Measurements from ENCODE around the gene FTO.
A peak's percentile ranks its signal among the peaks of the same experiment; 100 is the strongest.
"Not testable (repeated sequence)": the region's sequence is repeated elsewhere in the genome, so short reads cannot be mapped to it uniquely, and the experiment has no call there.

FTO gene

GRCh38 chr16:53827741-53828140, 123.8 kb downstream of the FTO start:
- no peak for DNase-seq (ENCODE audit: low spot score)

DNA sequence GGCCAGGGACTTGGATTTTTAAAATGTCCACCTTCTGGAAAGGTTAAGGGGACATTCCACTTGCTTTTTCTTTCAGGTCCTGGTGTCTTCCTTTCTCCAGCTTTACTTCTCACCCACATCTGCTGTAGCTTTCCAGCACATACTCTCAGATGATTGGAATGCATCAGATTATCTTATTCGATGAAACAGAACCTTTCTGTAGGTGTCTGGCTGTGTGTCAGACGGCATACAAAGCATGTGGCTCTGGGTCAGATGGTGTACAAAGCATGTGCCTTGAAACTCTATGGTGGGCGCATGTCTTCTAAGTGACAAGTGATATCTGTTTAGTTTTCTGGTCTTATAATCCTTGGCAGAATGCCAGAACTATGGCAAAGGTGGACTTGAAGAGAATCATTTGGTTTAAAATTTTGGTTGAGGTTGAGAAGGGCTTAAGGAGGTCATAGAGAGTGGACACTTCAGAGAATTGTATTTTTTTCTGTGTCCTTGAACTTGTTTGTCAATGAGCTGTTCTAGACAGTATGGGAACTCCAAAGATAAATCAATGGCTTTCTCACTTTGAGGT, 125.3 kb downstream of the FTO start:
- DNase-seq (ENCODE audit: low spot score), result peak; percentile 71

DNA sequence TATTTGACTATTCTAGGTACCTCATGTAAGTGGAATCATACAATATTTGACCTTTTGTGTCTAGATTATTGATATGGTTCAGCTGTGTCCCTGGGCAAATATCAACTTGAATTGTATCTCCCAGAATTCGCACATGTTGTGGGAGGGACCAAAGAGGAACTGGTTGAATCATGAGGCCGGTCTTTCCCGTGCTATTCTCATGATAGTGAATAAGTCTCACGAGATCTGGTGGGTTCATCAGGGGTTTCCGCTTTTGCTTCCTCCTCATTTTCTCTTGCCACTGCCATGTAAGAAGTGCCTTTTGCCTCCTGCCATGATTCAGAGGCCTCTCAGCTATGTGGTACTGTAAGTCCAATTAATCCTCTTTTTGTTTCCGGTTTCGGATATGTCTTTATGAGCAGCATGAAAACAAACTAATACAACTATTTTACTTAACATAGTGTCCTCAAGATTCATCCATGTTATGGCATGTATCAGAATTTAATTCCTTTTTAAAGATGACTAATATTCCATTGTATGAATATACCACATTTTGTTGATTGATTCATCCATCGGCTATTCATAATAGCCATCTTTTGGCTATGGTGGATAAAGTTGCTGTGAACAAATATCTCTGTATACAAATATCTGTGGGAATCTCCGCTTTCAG, 129.1 kb downstream of the FTO start:
- no peak for DNase-seq (ENCODE audit: low spot score)

DNA sequence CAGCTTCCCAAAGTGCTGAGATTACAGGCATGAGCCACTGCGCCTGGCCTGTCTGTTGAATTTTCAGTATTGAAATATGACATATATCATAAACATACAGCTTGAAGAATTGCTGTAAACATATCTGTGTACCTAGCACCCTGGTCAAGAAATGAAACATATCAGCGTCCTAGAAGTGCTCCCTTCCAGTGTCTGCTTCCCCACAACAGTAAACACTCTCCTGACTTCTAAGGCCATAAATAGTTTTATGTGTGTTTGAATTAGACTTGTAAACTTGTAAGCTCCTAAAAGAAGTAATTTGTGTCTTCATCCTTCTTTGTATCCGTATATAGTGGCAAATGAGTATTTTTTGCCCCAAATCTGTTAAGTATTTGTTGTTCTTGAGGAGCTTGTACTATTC, 132.2 kb downstream of the FTO start:
- DNase-seq (ENCODE audit: low spot score), result no peak

- no peak for DNase-seq (ENCODE audit: low spot score)
These were observed 132.7 kb downstream of the FTO start for GRCh38 chr16:53836680-53837079.

- no peak for DNase-seq (ENCODE audit: low spot score)
These were observed 133.5 kb downstream of the FTO start for GRCh38 chr16:53837426-53837825.

- no peak for DNase-seq (ENCODE audit: low spot score)
These were observed 135.2 kb downstream of the FTO start for GRCh38 chr16:53839150-53839549.

- DNase-seq (ENCODE audit: low spot score), result peak; percentile 25
These were observed 136.5 kb downstream of the FTO start for GRCh38 chr16:53840456-53840855.

- DNase-seq (ENCODE audit: low spot score), result no peak
These were observed 137.9 kb downstream of the FTO start for GRCh38 chr16:53841884-53842283.

- DNase-seq (ENCODE audit: low spot score), result no peak
These were observed 139.1 kb downstream of the FTO start for GRCh38 chr16:53843084-53843483.

GRCh38 chr16:53844804-53845203, 140.8 kb downstream of the FTO start:
- DNase-seq (ENCODE audit: low spot score), result no peak

- not testable (repeated sequence) for DNase-seq (ENCODE audit: low spot score)
These were observed 142.6 kb downstream of the FTO start for GRCh38 chr16:53846549-53846948.

- DNase-seq (ENCODE audit: low spot score), result no peak
These were observed 143.0 kb downstream of the FTO start for GRCh38 chr16:53846971-53847370.

DNA sequence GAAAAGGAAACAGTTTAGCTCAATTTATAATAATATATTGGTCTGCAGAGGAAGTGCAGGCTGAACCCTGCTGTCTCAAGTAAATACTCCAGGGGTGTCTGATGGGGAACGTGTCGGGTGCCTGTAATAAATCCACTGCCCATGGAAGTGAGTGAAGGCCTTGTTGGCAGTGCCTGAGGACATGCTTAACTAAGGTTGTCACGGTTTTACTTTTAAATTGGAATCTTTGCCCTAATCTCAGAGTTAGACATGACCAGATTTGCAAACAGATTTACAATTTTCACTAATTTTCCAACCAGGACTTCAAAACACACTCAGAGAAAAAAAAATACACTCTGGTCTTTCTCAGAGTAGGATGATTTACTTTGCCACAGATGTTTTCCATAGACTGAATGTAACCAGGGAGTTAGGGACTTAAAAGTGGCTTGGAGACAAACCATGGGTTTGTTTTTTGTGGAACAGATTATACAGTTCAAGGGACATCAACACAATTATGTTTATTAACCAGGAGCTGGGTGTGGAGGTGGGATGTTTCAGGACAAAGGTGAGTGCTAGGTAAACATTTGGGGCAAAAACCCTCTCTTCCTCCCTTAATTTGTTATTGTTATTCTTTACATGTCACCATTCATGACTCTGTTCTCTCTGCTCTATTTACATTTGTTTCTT, 144.5 kb downstream of the FTO start:
- no peak for DNase-seq (ENCODE audit: low spot score)

DNA sequence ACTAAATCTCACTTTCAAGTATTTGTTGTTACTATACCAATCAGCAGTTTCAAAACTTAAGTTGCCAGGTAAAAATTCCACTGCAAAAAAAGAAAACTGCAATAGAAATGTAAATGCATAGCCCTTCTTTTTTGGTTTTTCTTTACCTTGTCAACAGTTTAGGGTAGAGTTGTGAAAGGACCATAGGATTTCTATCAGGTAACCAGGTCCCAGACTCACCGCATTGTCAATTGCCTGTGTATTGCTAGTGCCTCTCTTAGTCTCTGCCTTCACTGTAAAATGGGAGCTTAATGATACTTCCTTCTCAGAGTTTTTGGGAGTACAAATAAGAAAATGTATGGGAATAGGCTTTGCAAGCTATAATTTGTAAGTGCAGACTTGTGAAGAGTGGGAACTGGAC, 145.0 kb downstream of the FTO start:
- DNase-seq (ENCODE audit: low spot score), result no peak

GRCh38 chr16:53849585-53849984, 145.6 kb downstream of the FTO start:
- no peak for DNase-seq (ENCODE audit: low spot score)

GRCh38 chr16:53849994-53850393, 146.0 kb downstream of the FTO start:
- no peak for DNase-seq (ENCODE audit: low spot score)

DNA sequence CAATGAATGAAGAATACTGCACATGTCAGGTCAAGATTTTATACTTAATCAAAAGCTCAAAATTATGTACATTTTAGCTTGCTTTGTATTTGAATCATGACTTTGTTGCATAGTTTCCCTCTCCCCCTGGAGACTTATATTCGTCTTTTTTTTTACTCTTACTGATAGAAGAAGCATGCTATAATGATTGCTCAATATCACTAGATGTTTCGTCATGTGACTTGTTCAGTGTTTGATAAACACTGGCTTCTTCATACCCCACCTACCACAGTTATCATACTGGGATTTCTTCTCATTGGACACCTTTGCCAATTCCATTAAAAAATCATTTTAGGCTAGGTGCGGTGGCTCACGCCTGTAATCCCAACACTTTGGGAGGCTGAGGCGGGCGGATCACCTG, 148.7 kb downstream of the FTO start:
- no peak for DNase-seq (ENCODE audit: low spot score)

DNA sequence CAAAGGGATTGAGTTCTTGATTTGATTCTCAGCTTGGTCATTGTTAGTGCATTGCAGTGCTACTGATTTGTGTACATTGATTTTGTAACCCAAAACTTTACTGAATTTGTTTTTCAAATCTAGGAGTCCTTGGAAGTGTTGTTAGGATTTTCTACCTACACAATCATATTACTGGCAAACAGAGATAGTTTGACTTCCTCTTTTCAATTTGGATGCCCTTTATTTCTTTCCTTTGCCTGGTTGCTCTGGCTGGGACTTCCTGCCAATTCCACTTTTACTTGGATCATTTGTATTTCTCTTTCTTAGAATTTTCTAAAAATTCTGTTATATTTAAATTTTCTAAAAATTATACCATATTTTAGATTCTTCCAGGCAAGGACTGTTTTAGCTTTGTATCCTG, 151.1 kb downstream of the FTO start:
- no peak for DNase-seq (ENCODE audit: low spot score)

DNA sequence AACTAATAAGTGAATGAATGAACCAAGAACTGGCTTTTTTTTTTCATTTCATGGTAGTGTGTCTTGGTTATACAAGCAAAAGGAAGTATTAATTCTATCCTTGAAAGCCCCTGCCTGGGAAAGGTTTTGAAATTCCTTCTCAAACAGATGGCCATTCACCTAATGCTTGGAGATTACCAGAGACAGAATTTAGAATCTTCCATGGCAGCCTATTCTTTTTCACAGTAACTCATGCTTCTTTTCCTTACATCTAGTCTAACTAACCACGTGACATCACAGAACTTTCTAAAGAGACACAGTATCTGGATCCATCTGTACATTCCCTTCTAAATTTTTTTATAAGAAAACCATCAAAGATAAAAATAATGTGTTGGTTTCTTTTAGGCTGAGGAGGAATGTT, 151.6 kb downstream of the FTO start:
- DNase-seq (ENCODE audit: low spot score), result no peak

DNA sequence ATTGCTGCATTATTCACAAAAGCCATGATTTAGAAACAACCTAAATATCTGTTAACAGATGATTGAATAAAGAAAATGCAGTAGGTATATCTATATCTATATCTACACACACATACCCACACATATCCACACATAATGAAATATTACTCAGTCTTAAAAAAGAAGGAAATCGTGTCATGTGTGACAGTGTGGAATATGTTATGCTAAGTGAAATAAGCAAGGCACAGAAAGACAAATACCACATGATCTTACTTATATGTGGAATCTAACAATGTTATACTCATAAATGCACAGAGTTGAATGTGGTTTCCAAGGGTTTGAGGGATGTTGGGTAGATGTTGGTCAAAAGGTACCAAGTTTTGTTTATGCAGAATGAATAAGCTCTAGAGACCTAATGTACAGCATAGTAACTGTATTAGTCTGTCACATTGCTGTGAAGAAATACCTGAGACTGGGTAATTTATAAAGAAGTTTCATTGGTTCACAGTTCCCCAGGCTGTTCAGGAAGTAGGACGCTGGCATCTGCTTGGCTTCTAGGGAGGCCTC, 156.1 kb downstream of the FTO start:
- no peak for DNase-seq (ENCODE audit: low spot score)

GRCh38 chr16:53863861-53864260, 159.9 kb downstream of the FTO start:
- DNase-seq (ENCODE audit: low spot score), result no peak

DNA sequence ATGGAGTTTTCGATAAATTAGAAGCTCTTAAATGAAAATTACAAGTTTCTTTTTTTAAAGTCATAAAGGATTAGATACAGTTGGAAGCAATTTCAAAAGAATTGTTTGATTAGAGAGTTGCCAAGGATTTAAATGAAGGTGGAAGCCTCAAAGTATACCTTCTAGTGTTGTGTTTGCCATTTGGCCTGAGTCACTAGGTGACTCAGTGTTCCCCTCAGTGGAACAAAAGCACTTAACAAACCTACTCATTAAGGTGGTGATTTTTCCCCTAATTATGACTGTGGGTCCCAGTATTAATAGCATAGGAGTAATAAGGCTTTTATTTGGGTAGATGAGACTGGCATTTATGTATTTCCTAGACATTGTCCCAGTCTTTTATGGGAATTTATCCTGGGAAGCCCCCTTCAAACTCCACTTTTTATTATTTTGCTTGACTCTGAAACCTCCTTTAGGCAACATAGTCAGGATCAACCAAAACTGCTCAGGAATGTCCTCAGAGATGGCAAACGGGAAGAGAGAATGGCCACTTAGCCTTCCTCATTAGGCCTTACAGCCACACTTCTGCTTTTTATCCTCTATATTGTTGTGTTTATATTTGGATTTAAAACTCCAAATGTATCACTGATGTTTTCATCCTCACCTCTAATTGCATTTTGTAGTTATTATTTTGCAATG, 161.0 kb downstream of the FTO start:
- peak; percentile 59 for DNase-seq (ENCODE audit: low spot score)

All from kidney tubule cell (primary cell).